Karpas-422 (cell line): ENCODE results near the gene ATP7B. TPM values are rescaled to one million over a fixed set of nuclear protein-coding genes. Genes with fewer than 3 reads are reported as not detected.

Experiments
- DNase-seq: peaks from one replicate; pipeline ENCODE4 v3.0.0-alpha.2; 2015
- H2AFZ ChIP-seq: fragments of 200-600 bp; sonication (generic); 2 replicates; pipeline ENCODE4 v1.6.1; 2014; ENCODE audit warnings: antibody characterized with exemption, low read length, mixed read lengths
- H3K27ac ChIP-seq: fragments of 200-600 bp; sonication (generic); 2 replicates; pipeline ENCODE4 v1.5.1; 2014; ENCODE audit warnings: mild to moderate bottlenecking, low read length, moderate library complexity
- H3K27me3 ChIP-seq: fragments of 200-600 bp; sonication (generic); 2 replicates; pipeline ENCODE4 v1.6.1; 2014; ENCODE audit warnings: low read length, mixed read lengths
- H3K36me3 ChIP-seq: fragments of 200-600 bp; sonication (generic); 2 replicates; pipeline ENCODE4 v1.6.1; 2014; ENCODE audit warnings: low read length, mixed read lengths; ENCODE audit not compliant: insufficient read depth
- H3K4me1 ChIP-seq: fragments of 200-600 bp; sonication (generic); 2 replicates; pipeline ENCODE4 v1.6.1; 2014; ENCODE audit warnings: mild to moderate bottlenecking, low read length, mixed read lengths
- H3K4me2 ChIP-seq: fragments of 200-600 bp; sonication (generic); 2 replicates; pipeline ENCODE4 v1.6.1; 2014; ENCODE audit warnings: low read length, low read depth, mild to moderate bottlenecking; ENCODE audit not compliant: poor library complexity, severe bottlenecking
- H3K4me3 ChIP-seq: fragments of 200-600 bp; sonication (generic); 2 replicates; pipeline ENCODE4 v1.5.1; 2014; ENCODE audit warnings: mild to moderate bottlenecking, antibody characterized with exemption, low read length, mixed read lengths
- H3K79me2 ChIP-seq: fragments of 200-600 bp; sonication (generic); 2 replicates; pipeline ENCODE4 v1.6.1; 2014; ENCODE audit warnings: mild to moderate bottlenecking, low read length, mixed read lengths
- H3K9ac ChIP-seq: fragments of 200-600 bp; sonication (generic); 2 replicates; pipeline ENCODE4 v1.6.0; 2014; ENCODE audit warnings: low read length
- H3K9me2 ChIP-seq: fragments of 200-600 bp; sonication (generic), shearing (Covaris generic); replicated peaks from 2 replicates; pipeline ENCODE4 v1.6.0; 2014; ENCODE audit warnings: mild to moderate bottlenecking, low read length, moderate library complexity; ENCODE audit not compliant: insufficient read depth
- H3K9me3 ChIP-seq: fragments of 300-700, 200-600 bp; sonication (generic); 2 replicates; pipeline ENCODE4 v1.6.1; 2014; ENCODE audit warnings: low read length, mixed read lengths
- H4K20me1 ChIP-seq: fragments of 200-600 bp; sonication (generic); 2 replicates; pipeline ENCODE4 v1.6.1; 2014; ENCODE audit warnings: mild to moderate bottlenecking, antibody characterized with exemption, low read length, low read depth; ENCODE audit not compliant: insufficient read depth
- total RNA-seq: library from RNA; depleted of rRNA; stranded (reverse); fragments of >200 nt; shearing (Covaris generic); gene quantifications from 2 replicates; pipeline ENCODE4 v1.2.3, GENCODE V29; 2014; ENCODE audit warnings: low replicate concordance; rRNA removed

The ATP7B gene
- total RNA-seq, result 1.1 and 3.3 TPM in 2 replicates

- no peaks in the 10 kb centered on the region for H3K9me3 ChIP-seq
- H3K36me3 ChIP-seq, result no peaks in the 10 kb centered on the region
- peaks cover 38% of the 10 kb centered on the region for H3K79me2 ChIP-seq
- H3K9me2 ChIP-seq, result no peaks in the 10 kb centered on the region
- no peak within 1 kb of the TSS for H3K27ac ChIP-seq
- H3K4me1 ChIP-seq, result peaks cover 20% of the 10 kb centered on the region
- H3K4me2 ChIP-seq, result peak within 1 kb of the TSS; percentile 89
- H3K4me3 ChIP-seq, result peak within 1 kb of the TSS; percentile 72
- no peaks in the 10 kb centered on the region for H3K27me3 ChIP-seq
- DNase-seq, result no peak
- H4K20me1 ChIP-seq, result no peaks in the 10 kb centered on the region
- H2AFZ ChIP-seq, result peak within 1 kb of the TSS; percentile 98
- H3K9ac ChIP-seq, result peak within 1 kb of the TSS; percentile 73
These were observed at the start of gene ATP7B for GRCh38 chr13:52010890-52011631. ATP7B (minus strand) TSS chr13:52011450; CDS start chr13:52011337, 113 bp downstream.

DNA sequence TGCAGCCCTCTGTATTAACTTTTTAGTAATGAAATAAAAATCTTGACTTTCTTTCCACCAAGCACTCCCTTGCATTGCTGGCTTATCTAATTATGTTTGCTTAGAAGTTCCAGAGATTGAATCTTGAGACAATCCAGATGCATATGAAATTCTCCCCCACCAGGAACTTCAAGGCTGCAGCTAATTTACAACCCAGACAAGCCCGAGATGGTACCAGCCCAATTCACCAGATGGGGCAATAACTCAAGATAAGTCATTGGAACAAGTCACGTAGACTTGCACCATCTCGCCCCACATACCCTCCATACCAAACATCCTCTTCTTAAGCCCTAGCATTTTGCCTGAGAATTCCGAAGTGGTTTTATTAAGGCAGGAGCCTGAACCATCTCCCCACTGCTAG lies 42.2 kb upstream of the ATP7B start:
- DNase-seq, result no peak
- Histone ChIP-seq H3K9ac (no peak overlapping the region), H3K9me3 (no peaks in the 10 kb centered on the region), H3K9me2 (no peaks in the 10 kb centered on the region), H3K36me3 (no peaks in the 10 kb centered on the region), H3K27ac (no peak overlapping the region), H2AFZ (no peak overlapping the region), H3K4me3 (no peak overlapping the region), H4K20me1 (no peaks in the 10 kb centered on the region), H3K79me2 (no peaks in the 10 kb centered on the region), H3K27me3 (no peaks in the 10 kb centered on the region), H3K4me2 (no peak overlapping the region), H3K4me1 (no peaks in the 10 kb centered on the region)

GRCh38 chr13:52051400-52051799 lies 40.1 kb upstream of the ATP7B start:
- H3K4me2 ChIP-seq, result no peak overlapping the region
- H3K79me2 ChIP-seq, result no peaks in the 10 kb centered on the region
- no peaks in the 10 kb centered on the region for H3K9me2 ChIP-seq
- no peaks in the 10 kb centered on the region for H3K27me3 ChIP-seq
- no peaks in the 10 kb centered on the region for H3K36me3 ChIP-seq
- no peak overlapping the region for H2AFZ ChIP-seq
- H3K27ac ChIP-seq, result no peak overlapping the region
- H3K9ac ChIP-seq, result no peak overlapping the region
- no peaks in the 10 kb centered on the region for H3K4me1 ChIP-seq
- H3K4me3 ChIP-seq, result no peak overlapping the region
- no peak for DNase-seq
- H3K9me3 ChIP-seq, result no peaks in the 10 kb centered on the region
- no peaks in the 10 kb centered on the region for H4K20me1 ChIP-seq

DNA sequence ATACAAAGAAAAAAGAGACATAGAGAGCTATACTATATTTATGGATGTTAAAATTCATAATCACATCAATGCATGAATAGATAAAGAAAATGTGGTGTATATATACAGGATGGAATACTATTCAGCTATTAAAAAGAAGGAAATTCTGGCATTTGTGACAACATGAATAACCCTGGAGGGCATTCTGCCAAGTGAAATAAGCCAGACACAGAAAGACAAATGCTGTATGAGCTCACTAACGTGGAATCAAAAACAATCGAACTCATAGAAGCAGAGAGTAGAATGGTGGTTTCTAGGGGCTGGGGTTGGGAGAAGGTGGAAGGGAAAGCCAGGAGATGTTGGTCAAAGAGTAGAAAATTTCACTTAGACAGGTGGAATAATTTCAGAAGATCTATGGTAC lies 37.3 kb upstream of the ATP7B start:
- H3K9ac ChIP-seq, result no peak overlapping the region
- no peak overlapping the region for H3K27ac ChIP-seq
- no peaks in the 10 kb centered on the region for H3K4me1 ChIP-seq
- H3K36me3 ChIP-seq, result no peaks in the 10 kb centered on the region
- H4K20me1 ChIP-seq, result no peaks in the 10 kb centered on the region
- H2AFZ ChIP-seq, result no peak overlapping the region
- no peak for DNase-seq
- H3K27me3 ChIP-seq, result no peaks in the 10 kb centered on the region
- no peaks in the 10 kb centered on the region for H3K9me2 ChIP-seq
- no peaks in the 10 kb centered on the region for H3K9me3 ChIP-seq
- no peak overlapping the region for H3K4me2 ChIP-seq
- no peak overlapping the region for H3K4me3 ChIP-seq
- no peaks in the 10 kb centered on the region for H3K79me2 ChIP-seq

GRCh38 chr13:52047463-52047862 lies 36.2 kb upstream of the ATP7B start:
- H3K9me2 ChIP-seq, result no peaks in the 10 kb centered on the region
- no peak overlapping the region for H3K4me2 ChIP-seq
- H3K9me3 ChIP-seq, result no peaks in the 10 kb centered on the region
- no peaks in the 10 kb centered on the region for H3K79me2 ChIP-seq
- no peaks in the 10 kb centered on the region for H3K4me1 ChIP-seq
- no peak overlapping the region for H3K4me3 ChIP-seq
- H3K9ac ChIP-seq, result no peak overlapping the region
- no peak for DNase-seq
- no peak overlapping the region for H2AFZ ChIP-seq
- H3K27me3 ChIP-seq, result no peaks in the 10 kb centered on the region
- H3K27ac ChIP-seq, result no peak overlapping the region
- H4K20me1 ChIP-seq, result no peaks in the 10 kb centered on the region
- no peaks in the 10 kb centered on the region for H3K36me3 ChIP-seq

DNA sequence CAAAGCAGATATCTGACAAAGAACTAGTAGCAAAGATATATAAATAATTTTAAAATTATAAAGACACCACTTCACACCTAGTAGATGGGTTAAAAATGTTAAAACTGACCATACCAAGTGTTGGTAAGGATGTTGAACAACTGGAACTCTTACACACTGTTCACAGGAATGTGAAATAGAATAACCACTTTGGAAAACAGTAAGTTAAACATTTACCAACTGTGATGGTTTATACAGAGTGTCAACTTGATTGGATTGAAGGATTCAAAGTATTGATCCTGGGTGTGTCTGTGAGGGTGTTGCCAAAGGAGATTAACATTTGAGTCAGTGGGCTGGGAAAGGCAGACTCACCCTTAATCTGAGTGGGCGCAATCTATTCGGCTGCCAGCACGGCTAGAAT lies 32.4 kb upstream of the ATP7B start:
- H3K4me2 ChIP-seq, result no peak overlapping the region
- DNase-seq, result no peak
- no peaks in the 10 kb centered on the region for H3K9me2 ChIP-seq
- no peak overlapping the region for H2AFZ ChIP-seq
- no peaks in the 10 kb centered on the region for H3K4me1 ChIP-seq
- H3K79me2 ChIP-seq, result no peaks in the 10 kb centered on the region
- H3K9ac ChIP-seq, result no peak overlapping the region
- no peak overlapping the region for H3K27ac ChIP-seq
- no peaks in the 10 kb centered on the region for H3K27me3 ChIP-seq
- H4K20me1 ChIP-seq, result no peaks in the 10 kb centered on the region
- no peaks in the 10 kb centered on the region for H3K36me3 ChIP-seq
- H3K9me3 ChIP-seq, result no peaks in the 10 kb centered on the region
- H3K4me3 ChIP-seq, result no peak overlapping the region

GRCh38 chr13:52036037-52036436 lies 24.8 kb upstream of the ATP7B start:
- H3K4me1 ChIP-seq, result no peaks in the 10 kb centered on the region
- no peak overlapping the region for H3K9ac ChIP-seq
- no peak for DNase-seq
- no peaks in the 10 kb centered on the region for H3K9me3 ChIP-seq
- no peaks in the 10 kb centered on the region for H3K9me2 ChIP-seq
- H3K4me2 ChIP-seq, result no peak overlapping the region
- no peak overlapping the region for H2AFZ ChIP-seq
- H3K27ac ChIP-seq, result no peak overlapping the region
- no peaks in the 10 kb centered on the region for H3K79me2 ChIP-seq
- peaks cover 16% of the 10 kb centered on the region; the same call in 1 of the 2 replicates for H4K20me1 ChIP-seq
- H3K27me3 ChIP-seq, result no peaks in the 10 kb centered on the region
- no peak overlapping the region for H3K4me3 ChIP-seq
- H3K36me3 ChIP-seq, result no peaks in the 10 kb centered on the region

- Histone ChIP-seq H3K9ac (no peak overlapping the region), H3K4me2 (no peak overlapping the region), H3K27ac (no peak overlapping the region), H3K36me3 (no peaks in the 10 kb centered on the region), H2AFZ (no peak overlapping the region), H3K9me2 (no peaks in the 10 kb centered on the region), H3K4me1 (no peaks in the 10 kb centered on the region), H3K9me3 (no peaks in the 10 kb centered on the region), H3K27me3 (no peaks in the 10 kb centered on the region), H4K20me1 (peaks cover 21% of the 10 kb centered on the region; the same call in 1 of the 2 replicates), H3K79me2 (no peaks in the 10 kb centered on the region), H3K4me3 (no peak overlapping the region)
- DNase-seq, result no peak
These were observed 23.5 kb upstream of the ATP7B start for GRCh38 chr13:52034616-52035226.
